Immature natural killer cell (primary cell): Measurements from ENCODE around the gene ZDHHC11. TPM values are rescaled to one million over a fixed set of nuclear protein-coding genes. Genes with fewer than 3 reads are reported as not detected.
"Not testable (repeated sequence)": the region's sequence is repeated elsewhere in the genome, so short reads cannot be mapped to it uniquely, and the experiment has no call there.

Source experiments
- DNase-seq, 3 donors: peaks; one replicate each; pipeline ENCODE4 v3.0.0; 2022; ENCODE audit warnings: mixed read lengths in 1 of 3
- H3K27ac Mint-ChIP-seq, 6 donors: one replicate each; pipeline ENCODE4 v1.8.0; 2020; ENCODE audit warnings: mixed read lengths in 6 of 6, mild to moderate bottlenecking in 5 of 6, inconsistent platforms in 4 of 6, moderate library complexity in 3 of 6
- H3K27me3 Mint-ChIP-seq, 3 donors: one replicate each; pipeline ENCODE4 v1.8.0; 2020 to 2021; ENCODE audit warnings: low read depth in 3 of 3, mild to moderate bottlenecking in 3 of 3, mixed read lengths in 3 of 3, moderate library complexity in 3 of 3, inconsistent platforms in 1 of 3
- H3K36me3 Mint-ChIP-seq, 3 donors: one replicate each; pipeline ENCODE4 v1.8.0; 2020; ENCODE audit warnings: mixed read lengths in 3 of 3, inconsistent platforms in 2 of 3, mild to moderate bottlenecking in 2 of 3
- H3K4me1 Mint-ChIP-seq, 2 donors: one replicate each; pipeline ENCODE4 v1.8.0; 2020; ENCODE audit warnings: inconsistent platforms in 2 of 2, mild to moderate bottlenecking in 2 of 2, mixed read lengths in 2 of 2, moderate library complexity in 1 of 2
- H3K4me3 Mint-ChIP-seq, 5 donors: one replicate each; pipeline ENCODE4 v1.8.0; 2020; ENCODE audit warnings: mild to moderate bottlenecking in 5 of 5, mixed read lengths in 5 of 5, inconsistent platforms in 3 of 5, moderate library complexity in 3 of 5
- H3K9me3 Mint-ChIP-seq, 6 donors: one replicate each; pipeline ENCODE4 v1.8.0; 2020; ENCODE audit warnings: mild to moderate bottlenecking in 6 of 6, mixed read lengths in 6 of 6, inconsistent platforms in 4 of 6, moderate library complexity in 3 of 6
- polyA plus RNA-seq, 3 donors: library from polyadenylated mRNA; unstranded; fragments of 300-500 nt; fragmentation: Illumina TruSeq; gene quantifications; one replicate each; pipeline ENCODE4 v1.2.3, GENCODE V29; 2021

Gene ZDHHC11
- polyA plus RNA-seq, 3 donors from 2014 or later, result not detected

DNA sequence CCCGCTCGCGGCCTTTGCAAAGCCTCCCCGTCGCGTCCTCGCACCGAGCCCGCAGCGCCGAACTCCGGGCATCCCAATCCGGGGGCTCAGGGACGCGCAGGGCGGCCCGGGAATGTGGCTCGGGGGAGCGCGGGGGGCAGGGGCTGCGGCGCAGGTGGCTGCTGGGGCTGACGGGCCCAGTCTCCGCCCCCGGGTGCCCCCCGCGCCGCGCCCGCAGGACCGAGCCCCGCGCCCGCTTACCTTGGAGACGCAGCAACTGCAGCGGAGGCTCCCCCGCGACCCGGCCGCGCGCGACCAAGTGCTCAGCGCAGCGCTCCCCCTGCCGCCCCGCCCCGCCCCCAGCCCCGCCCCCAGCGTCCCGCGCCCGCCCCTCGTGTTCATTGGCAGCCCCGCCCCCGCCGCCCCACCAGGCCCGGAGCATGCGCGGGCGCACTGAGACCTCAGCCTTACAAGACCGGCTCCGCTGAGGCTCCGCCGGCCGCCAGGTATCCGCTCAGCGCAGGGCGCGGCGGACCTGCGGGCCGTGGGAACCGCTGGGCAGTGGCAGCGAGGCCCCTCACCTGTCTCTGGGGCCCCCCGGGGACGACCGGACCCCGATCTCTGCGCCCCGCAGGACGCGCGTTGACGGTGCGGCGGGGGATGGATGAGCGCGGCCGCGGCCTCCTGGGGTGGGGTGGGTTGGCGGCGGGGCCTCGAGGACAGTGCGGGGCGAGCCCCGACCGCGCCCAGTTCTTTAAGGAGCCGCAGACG lies 66.2 kb downstream of the ZDHHC11 start, which contains the start of gene ZDHHC11B:
Gene ZDHHC11B, minus strand, starts transcription at position 302 of the 750 bp plus-strand sequence. CDS start 17,810 bp downstream, outside the sequence.
- peak within 1 kb of the TSS; percentile 71 to 77 (median 76) for H3K4me3 Mint-ChIP-seq
- H3K9me3 Mint-ChIP-seq, H3K27ac Mint-ChIP-seq, H3K36me3 Mint-ChIP-seq, H3K27me3 Mint-ChIP-seq, H3K4me1 Mint-ChIP-seq: not testable (repeated sequence)
- DNase-seq, result peak; percentile 73 to 79 (median 75)

DNA sequence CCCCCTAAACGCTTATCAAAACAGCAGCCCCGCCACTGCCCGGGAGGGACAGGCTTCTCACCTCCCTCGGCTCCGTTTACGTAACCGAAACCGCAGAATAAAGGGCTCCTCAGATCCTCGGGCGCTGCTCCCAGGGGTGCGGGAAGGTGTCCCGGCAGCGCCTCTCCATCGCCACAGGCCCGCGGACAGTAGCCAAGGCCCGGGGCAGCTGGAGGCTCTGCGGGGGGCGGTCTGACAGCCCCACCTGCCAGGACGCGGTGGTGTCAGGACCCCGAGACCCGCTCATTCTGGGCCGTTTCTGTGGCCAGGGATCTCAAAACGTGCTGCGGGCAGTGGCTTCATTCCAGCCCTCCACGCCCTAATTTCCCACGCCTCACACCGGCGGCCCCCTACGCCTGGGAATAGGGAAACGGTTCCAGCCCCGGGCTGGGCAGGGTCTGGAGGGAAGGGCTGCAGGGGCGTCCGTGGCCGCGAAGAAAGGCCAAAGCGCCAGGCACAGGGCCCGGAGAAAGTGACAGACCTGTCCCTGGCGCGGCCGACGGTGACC lies 66.8 kb downstream of the ZDHHC11 start:
- not testable (repeated sequence) for H3K36me3 Mint-ChIP-seq, H3K4me1 Mint-ChIP-seq, H3K27me3 Mint-ChIP-seq, H3K27ac Mint-ChIP-seq, H3K9me3 Mint-ChIP-seq
- DNase-seq, result peak; percentile 18 to 34 (median 28)
- H3K4me3 Mint-ChIP-seq, result peak overlapping the region; percentile 38 to 77 (median 60)

DNA sequence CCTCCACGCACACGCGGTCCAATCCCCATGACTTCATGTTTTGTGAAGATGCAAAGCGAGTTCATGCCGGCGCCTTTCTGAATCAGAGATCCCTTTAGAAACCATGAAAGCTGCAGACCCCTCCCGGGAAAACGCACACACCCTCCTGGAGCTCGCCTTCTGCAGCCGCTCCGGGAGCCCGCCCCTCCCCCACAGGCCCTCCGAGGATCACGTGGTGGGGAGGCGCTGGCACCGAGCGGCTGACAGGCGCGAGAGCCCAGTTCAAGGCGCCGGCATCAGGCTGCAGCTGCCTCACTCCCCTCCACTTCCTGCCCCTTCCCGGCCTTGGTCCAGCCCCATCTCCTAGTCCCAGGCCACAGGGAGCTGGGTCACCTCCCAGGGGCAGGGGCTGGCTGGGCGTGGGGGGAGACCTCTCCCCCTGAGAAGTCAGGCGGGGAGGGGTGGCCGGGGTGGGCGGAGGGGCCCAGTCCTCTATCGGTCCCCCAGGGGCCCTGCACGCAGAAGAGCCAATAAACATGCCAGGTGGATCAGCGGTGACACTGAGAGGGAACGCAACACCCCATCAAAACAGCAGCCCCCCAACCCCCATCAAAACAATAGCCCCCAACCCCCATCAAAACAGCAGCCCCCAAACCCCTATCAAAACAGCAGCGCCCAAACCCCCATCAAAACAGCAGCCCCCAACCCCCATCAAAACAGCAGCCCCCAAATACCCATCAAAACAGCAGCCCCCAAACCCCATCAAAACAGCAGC lies 67.6 kb downstream of the ZDHHC11 start:
- not testable (repeated sequence) for H3K4me1 Mint-ChIP-seq, H3K27me3 Mint-ChIP-seq, H3K27ac Mint-ChIP-seq, H3K9me3 Mint-ChIP-seq, H3K36me3 Mint-ChIP-seq
- DNase-seq, result peak in 2 of 3 donors; percentile 19 to 20
- H3K4me3 Mint-ChIP-seq, result peak overlapping the region; percentile 38 to 77 (median 60)

DNA sequence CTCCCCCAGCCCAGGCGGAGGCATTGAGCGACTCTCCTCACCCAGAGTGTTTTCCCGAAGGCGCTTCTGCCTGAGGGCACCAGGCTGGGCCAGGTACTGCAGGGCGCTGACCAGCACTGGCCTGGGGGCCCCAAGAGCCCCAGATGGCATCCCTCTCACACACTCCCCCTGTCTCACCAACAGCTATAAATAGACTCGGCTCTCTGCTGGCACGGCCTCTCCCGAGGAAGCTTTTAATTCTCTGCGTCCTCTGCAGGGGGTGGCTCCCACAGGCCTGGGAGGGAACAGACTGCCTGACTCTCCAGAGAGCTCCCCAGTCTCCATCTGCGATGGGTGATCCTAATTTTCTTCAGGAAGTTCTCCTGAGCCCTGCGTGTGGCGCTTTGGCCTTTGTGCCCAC lies 68.4 kb downstream of the ZDHHC11 start:
- not testable (repeated sequence) for H3K36me3 Mint-ChIP-seq, H3K4me1 Mint-ChIP-seq, H3K27ac Mint-ChIP-seq, H3K4me3 Mint-ChIP-seq, DNase-seq, H3K9me3 Mint-ChIP-seq, H3K27me3 Mint-ChIP-seq

DNA sequence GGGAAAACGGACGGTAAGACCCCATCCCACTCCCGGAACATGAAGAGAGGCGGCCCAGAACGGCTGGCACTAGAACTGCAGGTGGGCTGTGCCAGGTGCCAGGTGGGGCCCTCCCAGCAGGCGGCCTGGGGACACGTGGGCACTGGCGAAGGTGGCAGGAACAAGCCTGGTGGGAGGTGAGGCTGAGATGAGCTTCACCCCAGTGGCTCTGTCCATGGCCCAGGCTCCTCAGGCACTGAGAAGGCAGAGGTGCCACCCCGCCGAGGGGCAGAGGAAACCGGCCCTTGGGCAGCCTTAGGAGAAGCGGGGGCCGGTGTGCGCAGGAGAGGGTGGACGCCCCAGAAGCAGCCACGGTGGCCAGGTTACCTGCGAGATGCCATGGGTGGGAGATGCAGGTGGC lies 70.2 kb downstream of the ZDHHC11 start:
- DNase-seq, H3K4me1 Mint-ChIP-seq, H3K27ac Mint-ChIP-seq, H3K36me3 Mint-ChIP-seq, H3K4me3 Mint-ChIP-seq, H3K27me3 Mint-ChIP-seq, H3K9me3 Mint-ChIP-seq: not testable (repeated sequence)

DNA sequence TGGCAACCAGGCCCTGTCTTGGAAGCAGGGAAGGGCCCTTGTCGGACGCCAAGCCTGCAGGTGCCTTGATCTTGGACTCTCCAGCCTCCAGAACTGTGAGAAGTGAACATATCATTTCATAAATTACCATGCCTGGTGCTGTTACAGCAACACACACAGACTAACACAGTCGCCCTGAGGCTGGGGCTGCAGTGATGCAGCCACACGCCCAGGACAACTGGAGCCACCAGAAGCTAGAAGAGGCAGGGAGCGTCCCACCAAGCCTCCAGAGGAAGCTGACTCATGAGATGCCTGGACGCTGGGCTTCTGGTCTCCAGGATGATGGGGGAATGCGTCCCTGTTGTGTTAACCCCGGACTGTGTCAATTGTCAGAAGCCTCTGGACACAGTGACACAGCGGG lies 71.8 kb downstream of the ZDHHC11 start:
- not testable (repeated sequence) for H3K4me3 Mint-ChIP-seq

DNA sequence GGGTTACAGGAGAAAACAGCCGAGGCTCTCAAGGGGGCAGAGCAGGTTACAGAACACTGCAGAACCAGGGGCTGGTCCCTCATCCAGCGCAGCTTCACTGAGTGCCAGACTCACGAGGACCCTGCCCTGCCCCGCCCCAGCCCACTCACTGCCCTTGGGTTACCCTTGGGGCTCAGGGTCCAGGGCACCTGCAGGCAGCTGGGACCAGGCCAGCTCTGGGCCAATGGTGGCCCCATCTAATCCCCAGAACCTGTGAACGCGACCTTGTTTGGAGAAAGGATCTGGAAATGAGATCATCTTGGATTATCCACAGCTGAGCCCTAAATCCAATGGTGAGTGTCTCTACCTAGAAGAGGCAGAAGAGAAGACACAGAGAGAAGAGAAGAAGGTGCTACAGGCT lies 72.4 kb downstream of the ZDHHC11 start:
- not testable (repeated sequence) for H3K4me1 Mint-ChIP-seq, H3K4me3 Mint-ChIP-seq, H3K36me3 Mint-ChIP-seq

More for the DNA sequence above, 71.8 kb downstream of the ZDHHC11 start:
- H3K36me3 Mint-ChIP-seq, H3K4me1 Mint-ChIP-seq, DNase-seq, H3K27me3 Mint-ChIP-seq, H3K9me3 Mint-ChIP-seq, H3K27ac Mint-ChIP-seq: not testable (repeated sequence)

DNA sequence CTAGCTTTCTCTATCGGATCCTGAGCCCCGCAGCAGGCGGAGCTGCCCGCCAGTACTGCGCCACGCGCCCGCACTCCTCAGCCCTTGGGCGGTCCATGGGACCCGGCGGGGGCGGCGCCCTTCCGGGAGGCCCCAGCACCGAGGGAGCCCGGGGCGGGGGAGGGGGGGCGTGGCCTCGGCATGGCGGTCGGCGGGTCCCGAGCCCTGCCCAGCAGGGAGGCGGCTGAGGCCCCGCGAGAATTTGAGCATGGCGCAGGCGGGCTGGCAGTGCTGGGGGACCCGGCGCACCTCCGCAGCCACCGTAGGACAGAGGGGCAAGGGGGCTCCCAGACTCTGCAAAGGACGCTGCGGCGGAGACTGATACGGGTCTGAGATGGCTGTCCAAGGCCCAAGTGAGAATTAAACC lies 73.0 kb downstream of the ZDHHC11 start:
- no peaks in the 10 kb centered on the region for H3K4me1 Mint-ChIP-seq
- no peaks in the 10 kb centered on the region for H3K36me3 Mint-ChIP-seq
- no peak overlapping the region for H3K4me3 Mint-ChIP-seq
- no peak overlapping the region for H3K27ac Mint-ChIP-seq
- no peak for DNase-seq
- no peaks in the 10 kb centered on the region for H3K9me3 Mint-ChIP-seq
- H3K27me3 Mint-ChIP-seq, result peaks cover 0 to 2% (median 2%) of the 10 kb centered on the region in 3 donors

More for the DNA sequence above, 72.4 kb downstream of the ZDHHC11 start:
- DNase-seq, H3K27me3 Mint-ChIP-seq, H3K27ac Mint-ChIP-seq, H3K9me3 Mint-ChIP-seq: not testable (repeated sequence)

DNA sequence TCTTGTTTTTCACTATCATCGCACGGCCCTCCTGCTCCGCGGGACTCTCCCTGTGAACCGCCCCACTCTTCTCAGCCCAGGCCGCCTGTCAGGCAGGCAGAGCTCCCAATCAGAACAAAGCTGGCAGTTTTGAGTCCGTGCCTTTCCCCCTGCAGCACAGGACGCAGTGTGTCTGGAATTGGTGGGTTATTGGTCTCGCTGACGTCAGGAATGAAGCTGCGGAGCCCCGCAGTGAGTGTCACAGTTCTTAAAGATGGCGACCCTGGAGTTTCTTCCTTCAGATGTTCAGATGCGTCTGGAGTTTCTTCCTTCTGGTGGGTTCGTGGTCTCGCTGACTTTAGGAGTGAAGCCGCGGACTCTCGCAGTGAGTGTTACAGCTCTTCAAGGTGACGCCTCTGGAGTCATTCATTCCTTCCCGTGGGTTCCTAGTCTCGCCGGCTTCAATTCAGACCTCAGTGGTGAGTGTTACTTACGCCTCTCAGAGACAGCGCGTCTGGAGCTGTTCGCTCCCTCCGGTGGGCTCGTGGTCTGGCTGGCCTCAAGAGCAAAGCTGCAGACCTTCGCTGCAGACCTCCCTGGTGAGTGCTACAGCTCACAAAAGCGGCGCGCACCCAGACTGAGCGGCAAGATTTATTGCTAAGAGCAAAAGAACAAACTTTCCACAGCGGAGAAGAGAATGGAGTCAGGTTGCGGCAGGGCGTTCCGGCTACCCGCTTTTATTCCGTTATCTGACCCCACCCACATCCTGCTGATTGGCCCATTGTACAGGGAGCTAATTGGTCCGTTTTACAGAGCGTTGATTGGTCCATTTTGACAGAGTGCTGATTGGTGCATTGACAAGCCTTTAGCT lies 73.7 kb downstream of the ZDHHC11 start:
- no peak overlapping the region for H3K27ac Mint-ChIP-seq
- H3K4me3 Mint-ChIP-seq, result no peak overlapping the region
- no peaks in the 10 kb centered on the region for H3K9me3 Mint-ChIP-seq
- peaks cover 0 to 2% (median 2%) of the 10 kb centered on the region in 3 donors for H3K27me3 Mint-ChIP-seq
- H3K4me1 Mint-ChIP-seq, result no peaks in the 10 kb centered on the region
- no peaks in the 10 kb centered on the region for H3K36me3 Mint-ChIP-seq
- no peak for DNase-seq

DNA sequence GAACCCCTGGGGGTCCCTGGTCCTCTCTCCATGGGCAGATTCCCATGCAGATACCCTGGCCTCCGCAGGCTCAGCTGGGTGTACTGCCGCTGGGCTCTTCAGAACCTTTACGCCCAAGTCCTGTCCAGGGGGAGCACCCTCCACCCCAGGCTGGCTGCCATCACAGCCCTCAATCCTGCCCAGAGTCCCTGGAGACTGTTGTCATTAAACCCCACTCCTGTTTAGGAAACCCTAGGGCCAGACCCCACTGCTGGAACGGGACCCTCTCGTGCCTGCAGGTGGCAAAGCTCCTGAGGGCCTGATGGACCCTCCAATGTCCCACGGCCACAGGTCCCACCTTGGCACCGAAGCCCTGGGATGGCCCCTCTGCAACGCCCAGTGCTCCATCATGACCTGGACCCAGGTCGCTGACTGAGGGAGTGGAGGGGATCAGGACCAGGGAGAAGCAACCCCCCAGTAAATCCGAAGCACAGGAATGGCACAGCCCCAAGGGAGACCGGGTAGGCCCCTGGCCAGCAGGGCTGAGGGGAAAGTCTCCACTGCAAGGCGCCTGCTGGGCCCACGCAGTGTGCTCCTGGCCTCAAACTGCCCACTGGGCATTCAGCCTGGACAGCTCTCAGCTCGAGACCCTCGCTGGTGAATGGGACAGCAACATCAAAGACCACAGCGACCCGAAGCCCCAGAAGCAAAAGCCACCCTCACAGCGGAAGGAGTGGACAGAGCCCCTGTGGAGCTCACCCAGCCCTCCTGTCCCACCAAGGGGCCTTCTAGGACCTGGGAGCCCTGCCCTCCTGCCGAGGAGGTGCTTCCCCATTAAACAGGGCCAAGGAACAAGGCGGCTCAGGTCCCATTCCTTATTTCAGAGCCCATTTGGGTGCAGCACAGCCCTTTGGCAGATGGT lies 74.6 kb downstream of the ZDHHC11 start:
- Mint-ChIP-seq H3K27me3 (peaks cover 0 to 2% (median 2%) of the 10 kb centered on the region in 3 donors), H3K36me3 (no peaks in the 10 kb centered on the region), H3K9me3 (no peaks in the 10 kb centered on the region), H3K27ac (no peak overlapping the region), H3K4me3 (no peak overlapping the region), H3K4me1 (no peaks in the 10 kb centered on the region)
- no peak for DNase-seq

DNA sequence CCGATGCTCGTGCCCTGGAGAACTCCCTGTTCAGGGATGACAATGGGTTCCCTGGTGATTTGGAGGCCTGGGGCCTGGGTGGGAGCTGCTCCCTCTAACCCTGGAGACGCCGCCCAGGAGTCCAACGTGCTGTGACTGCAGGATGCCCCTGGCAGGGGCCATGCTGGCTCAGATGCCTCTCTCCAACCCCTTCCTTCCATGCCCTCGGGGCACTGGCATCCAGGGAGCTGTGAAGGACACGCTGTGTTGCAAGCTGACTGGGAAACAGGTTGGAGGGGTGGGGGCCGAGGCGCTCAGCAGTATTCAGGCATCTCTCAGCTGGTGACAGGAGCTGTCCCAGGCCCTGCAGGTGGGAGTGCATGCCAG lies 75.2 kb downstream of the ZDHHC11 start:
- H3K27ac Mint-ChIP-seq, H3K36me3 Mint-ChIP-seq, H3K27me3 Mint-ChIP-seq, H3K9me3 Mint-ChIP-seq, H3K4me3 Mint-ChIP-seq, DNase-seq, H3K4me1 Mint-ChIP-seq: not testable (repeated sequence)

DNA sequence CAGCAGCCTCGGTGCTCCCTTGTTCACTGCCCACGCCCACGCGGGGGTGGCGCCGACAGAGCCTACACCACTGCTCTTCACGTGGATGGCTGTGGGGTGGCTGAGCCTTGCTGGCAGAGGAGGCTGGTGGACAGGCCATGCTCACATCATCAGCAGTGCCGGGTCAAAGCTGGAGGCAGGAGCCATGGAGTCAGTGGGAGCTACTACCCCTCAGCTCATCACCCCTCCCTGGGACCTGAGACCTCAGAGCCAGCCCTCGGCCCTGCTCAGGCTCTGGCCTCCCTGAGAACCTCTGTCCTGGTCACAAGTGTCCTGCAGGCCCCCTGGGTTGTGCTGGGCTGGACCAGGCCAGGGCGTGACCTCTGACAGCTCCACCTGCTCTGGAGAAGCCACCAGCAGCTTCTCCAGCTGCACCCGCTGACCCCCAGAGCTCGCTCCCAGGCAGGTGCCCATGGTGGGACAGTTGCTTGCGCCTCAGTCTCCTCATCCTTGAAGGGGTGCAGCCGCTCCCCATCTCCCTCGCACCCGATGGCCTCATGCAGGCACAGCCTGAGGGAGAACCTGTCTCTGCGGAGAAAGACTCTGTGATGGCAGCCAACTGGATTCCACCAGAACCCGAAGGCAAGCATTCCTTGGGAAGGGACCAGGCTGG lies 75.8 kb downstream of the ZDHHC11 start:
- not testable (repeated sequence) for H3K36me3 Mint-ChIP-seq, H3K4me1 Mint-ChIP-seq, H3K27me3 Mint-ChIP-seq, H3K27ac Mint-ChIP-seq, H3K9me3 Mint-ChIP-seq, H3K4me3 Mint-ChIP-seq, DNase-seq

DNA sequence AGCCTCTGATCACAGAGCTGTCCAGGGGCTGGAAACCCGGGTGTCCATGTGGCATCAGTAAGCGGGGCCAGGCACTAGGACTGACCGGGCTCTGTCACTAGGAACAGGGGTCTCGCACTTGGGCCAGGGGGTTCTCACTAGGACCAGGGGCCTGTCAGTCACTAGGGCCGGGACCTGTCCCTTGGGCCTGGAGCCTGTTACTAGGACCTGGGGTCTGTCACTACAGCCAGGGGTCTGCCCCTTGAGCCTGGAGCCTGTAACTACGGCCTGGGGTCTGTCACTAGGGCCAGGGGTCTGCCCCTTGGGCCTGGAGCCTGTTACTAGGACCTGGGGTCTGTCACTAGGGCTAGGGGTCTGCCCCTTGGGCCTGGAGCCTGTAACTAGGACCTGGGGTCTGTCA lies 76.5 kb downstream of the ZDHHC11 start:
- H3K36me3 Mint-ChIP-seq, H3K27ac Mint-ChIP-seq, DNase-seq, H3K27me3 Mint-ChIP-seq, H3K9me3 Mint-ChIP-seq, H3K4me1 Mint-ChIP-seq, H3K4me3 Mint-ChIP-seq: not testable (repeated sequence)
